Left kidney (tissue), 8 donors: ENCODE data around the gene PLCH2. TPM values are rescaled to one million over a fixed set of nuclear protein-coding genes. Genes with fewer than 3 reads are reported as not detected.
"Not testable (repeated sequence)": the region's sequence is repeated elsewhere in the genome, so short reads cannot be mapped to it uniquely, and the experiment has no call there.

Experiments used
- DNase-seq: peaks from one replicate; pipeline ENCODE4 v3.0.0-alpha.2; 2013
- long read RNA-seq, 8 donors: transcript quantifications; one replicate each; lab custom pipeline, GENCODE V29; 2026
- polyA plus RNA-seq: library from polyadenylated mRNA; unstranded; fragments of 120-200 nt; gene quantifications from one replicate; pipeline ENCODE4 v1.2.1, GENCODE V29; 2013; ENCODE audit not compliant: insufficient read length

The PLCH2 gene
- polyA plus RNA-seq = 0.80 TPM
- long read RNA-seq, donor 1 = 0 reads
- long read RNA-seq, donor 2 = 0 reads
- long read RNA-seq, donor 3 = 0 reads
- long read RNA-seq, donor 4 = 0 reads
- long read RNA-seq, donor 5, partial matches to known transcripts = 17 of 17 reads
- long read RNA-seq, donor 5, other reads (novel, unspliced or antisense) = 0 of 17 reads
- long read RNA-seq, donor 6 = 0 reads
- long read RNA-seq, donor 7 = 0 reads
- long read RNA-seq, donor 8 = 0 reads

- DNase-seq = no peak
Observed at GRCh38 chr1:2476061-2476999, at the start of gene PLCH2. PLCH2 (plus strand) TSS chr1:2476289; CDS start chr1:2476589, 300 bp downstream.

GRCh38 chr1:2426540-2426939, 49.5 kb upstream of the PLCH2 start:
- DNase-seq = no peak

- DNase-seq = no peak
Observed at GRCh38 chr1:2427051-2427450, 49.0 kb upstream of the PLCH2 start.

- DNase-seq = no peak
Observed at GRCh38 chr1:2427976-2428375, 48.1 kb upstream of the PLCH2 start.

GRCh38 chr1:2428490-2428889, 47.6 kb upstream of the PLCH2 start:
- DNase-seq = no peak

DNA sequence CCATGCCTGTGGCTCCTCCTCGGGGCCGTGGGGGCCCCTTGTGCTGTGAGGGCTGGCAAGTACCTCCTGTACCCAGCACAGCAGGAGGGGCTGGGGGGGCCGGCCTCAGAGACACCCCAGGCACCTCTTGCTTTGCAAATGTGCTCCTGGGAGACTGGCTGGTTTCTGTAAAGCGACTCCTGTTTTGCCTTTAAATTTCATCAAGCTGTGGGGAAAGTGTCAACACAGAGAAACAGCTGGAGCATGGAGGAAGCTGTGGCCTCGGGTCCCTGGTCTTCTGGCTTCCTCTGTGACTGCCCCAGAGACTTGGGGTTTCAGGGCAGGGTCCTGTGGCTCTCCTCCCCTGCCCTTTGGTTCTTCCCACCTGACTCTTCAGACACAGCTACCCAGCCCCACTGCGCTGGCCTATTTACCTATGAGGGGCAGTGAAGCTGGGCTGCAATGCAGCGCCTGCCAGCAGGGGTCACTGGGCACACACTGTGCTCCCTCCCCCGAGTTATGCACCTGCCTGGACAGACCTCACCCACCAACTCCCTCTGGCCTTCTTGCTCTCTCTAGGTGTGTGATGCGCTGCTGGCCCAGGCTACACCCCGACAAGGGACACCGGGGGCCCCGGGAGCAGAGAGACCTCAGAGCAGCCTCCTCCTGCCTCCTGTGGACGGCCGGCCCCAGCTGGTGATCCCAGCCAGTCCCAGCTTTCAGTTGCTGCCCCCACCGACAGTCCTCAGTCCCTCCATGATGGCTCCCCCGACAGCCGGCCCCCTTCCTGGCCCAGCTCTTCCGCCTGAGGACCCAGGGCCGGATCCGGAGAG, 46.1 kb upstream of the PLCH2 start:
- DNase-seq = no peak

- DNase-seq = no peak
Observed at GRCh38 chr1:2430592-2430973, 45.5 kb upstream of the PLCH2 start.

DNA sequence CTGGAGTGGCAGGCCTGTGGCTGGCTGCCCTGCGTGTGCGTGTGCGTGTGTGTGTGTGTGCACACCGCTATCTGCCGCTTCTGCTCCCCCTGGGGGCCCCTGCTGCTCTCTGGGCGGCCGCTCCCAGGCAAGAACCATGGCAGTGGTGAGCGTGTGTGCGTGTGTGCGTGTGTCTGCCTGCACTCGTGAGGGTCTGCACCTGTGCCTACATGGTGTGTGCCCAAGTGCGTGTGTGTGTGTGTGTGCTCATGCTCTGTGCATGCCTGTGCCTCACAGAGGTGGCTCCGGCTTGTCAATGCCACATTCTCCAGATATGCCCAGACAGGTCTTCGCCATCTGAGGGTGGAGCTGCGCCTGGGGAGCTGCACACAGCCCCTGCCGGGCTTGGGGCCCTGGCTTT, 45.0 kb upstream of the PLCH2 start:
- DNase-seq = no peak

DNA sequence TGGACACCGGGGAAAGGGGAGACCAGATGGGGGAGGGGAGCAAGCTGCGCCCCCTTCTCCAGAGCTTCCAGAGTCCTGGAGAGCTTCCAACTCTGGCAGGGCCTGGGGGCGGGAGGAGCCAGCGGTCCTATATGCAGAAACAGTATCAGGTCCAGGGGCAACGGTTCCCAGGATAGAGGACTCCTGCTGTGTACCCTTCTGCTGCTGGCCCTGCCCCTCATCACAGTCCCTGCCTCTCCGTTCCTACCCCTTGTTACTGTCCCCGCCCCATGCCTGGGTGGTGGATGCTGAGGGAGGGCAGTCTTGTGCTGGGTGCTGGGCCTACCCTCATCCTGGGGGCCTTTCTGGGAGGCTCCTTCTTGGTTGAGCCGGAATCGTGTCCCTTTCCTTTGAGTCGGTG, 44.6 kb upstream of the PLCH2 start:
- DNase-seq = no peak

DNA sequence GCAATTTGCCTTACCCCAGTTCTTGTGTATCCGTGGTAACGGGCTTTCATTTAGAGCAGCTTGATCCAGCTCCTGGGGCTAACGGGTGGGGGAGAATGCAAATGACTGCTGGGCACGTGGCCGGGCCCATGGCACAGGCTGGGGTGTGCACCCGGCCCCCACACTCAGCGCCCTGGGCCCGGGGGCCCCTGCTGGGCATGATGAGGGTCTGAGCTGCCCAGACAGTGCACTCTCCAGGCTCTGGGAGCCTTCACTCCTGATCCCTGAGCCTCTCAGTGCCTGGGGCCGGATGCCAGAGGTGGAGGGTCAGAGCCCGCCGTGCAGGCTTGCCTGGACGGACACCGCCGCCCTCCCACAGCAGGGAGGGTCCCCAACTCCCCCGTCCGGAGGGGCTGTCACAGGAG, 43.6 kb upstream of the PLCH2 start:
- no peak for DNase-seq

DNA sequence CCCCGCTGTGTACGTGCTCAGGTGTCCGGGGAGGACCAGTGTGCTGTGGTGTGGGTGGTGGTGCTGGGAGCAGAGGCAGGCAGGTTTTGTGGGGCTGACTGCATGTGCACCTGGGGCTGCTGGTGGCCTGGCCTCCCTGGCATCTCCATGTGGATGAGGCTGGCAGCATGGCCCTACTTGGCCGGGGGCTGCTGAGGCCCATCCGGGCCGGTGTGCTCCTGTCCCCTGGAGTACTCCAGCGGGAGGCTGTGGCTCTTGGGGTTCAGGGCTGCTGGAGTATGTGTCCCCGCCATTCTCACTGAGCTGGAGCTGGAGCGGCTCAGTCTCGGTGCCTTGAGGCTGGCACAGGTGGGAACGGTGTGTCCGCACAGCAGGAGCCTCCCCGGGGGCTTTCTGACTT, 42.9 kb upstream of the PLCH2 start:
- no peak for DNase-seq

GRCh38 chr1:2433936-2434655, 42.0 kb upstream of the PLCH2 start:
- DNase-seq = no peak

DNA sequence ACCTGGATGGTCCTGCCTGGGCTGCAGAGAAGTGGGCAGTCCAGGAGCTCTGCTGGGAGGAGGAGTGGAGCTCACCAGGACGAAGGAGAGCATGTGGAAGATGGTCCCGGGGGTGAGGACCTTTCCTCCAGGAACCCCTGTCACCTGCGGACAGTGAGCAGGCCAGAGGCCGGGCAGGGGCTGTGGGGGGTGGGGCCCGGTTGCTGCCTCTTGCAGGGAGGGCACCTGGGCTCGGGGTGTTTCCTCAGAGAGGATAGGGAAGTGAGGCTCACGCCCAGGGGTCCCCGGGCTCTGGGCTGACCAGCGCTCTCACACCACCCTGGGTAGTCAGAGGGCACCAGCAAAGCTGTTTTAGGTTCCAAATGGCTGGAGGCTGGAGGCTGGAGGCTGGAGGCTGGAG, 41.0 kb upstream of the PLCH2 start:
- DNase-seq = no peak

- no peak for DNase-seq
Observed at GRCh38 chr1:2435746-2436355, 40.2 kb upstream of the PLCH2 start.

DNA sequence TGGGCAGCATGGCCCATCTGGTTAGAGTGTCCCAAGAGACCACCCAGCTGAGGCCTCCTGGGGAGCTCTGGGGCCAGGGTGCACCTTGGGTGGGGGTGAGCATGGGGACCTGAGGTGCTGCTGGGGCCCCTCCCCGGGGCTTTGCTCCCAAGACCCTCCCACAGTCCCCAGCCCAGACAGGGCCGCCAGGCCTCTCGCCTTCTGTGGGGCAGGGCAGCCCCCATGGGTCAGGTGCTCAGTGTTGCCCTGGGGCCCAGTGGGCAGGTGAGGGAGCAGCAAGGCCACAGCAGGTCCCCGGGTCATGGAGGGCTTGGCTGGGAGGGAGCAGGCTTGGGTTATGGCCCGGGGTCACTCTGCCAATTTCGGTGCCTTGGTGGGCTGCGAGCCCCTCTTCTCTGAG, 39.2 kb upstream of the PLCH2 start:
- no peak for DNase-seq

GRCh38 chr1:2437617-2438016, 38.5 kb upstream of the PLCH2 start:
- DNase-seq = no peak

DNA sequence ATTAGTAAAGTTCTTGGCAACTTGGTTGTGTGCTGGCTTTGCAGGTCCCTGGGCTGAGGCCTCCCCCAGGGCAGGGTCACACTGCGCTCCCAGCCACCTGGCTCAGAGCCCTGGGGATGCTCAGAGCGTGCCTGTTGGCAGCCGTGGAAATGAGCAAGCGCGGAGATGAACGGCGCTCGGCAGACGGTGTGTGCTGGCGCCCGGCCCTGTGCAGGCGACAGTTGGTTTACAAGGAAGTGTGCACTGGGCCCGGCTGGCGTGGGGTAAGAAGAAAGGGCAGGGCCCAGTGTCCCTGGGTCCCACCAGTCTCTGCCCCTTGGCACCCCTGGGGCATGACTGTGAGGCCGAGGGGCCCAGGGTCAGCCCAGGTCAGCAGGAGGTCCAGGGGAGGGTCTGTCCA, 38.1 kb upstream of the PLCH2 start:
- no peak for DNase-seq

DNA sequence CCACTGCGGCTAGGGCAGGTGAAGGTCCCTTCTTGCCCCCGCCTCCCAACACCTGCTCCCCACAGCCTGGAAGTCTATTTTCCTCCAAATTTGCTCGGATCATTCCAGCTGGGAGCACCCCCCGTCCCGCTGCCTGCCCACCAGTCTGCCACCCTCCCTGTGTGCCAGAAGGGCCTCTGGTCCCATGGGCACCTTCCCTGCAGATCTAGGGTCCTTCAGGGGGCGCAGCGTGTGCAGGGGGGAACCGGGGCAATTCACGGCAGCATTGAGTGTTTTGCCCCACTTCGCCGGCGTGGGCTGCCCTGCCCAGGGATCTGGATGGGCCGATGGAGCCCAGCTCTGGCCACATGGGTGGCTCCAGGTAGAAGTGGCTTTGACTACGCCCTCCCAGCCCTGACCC, 37.4 kb upstream of the PLCH2 start:
- DNase-seq = no peak

DNA sequence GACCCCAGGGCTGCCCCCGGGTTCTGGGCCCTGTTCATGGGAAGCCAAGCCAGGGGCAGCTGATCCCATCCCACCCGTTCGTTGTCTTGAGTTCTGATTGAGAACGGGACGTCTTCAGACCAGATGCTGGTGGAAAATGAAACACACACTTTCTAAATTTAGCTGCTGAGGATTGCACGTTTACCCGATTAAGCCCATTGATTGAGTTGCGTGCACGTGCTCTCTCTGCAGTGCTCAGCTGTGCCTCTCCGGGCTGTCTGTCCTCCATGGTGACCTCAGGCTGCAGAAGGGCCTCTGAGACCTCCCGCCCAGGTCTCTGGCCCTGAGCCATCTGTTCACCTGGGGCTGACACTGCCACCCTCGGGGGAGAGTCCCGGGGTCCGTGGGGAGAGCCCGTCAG, 36.7 kb upstream of the PLCH2 start:
- DNase-seq = no peak

GRCh38 chr1:2440346-2440745, 35.7 kb upstream of the PLCH2 start:
- not testable (repeated sequence) for DNase-seq

DNA sequence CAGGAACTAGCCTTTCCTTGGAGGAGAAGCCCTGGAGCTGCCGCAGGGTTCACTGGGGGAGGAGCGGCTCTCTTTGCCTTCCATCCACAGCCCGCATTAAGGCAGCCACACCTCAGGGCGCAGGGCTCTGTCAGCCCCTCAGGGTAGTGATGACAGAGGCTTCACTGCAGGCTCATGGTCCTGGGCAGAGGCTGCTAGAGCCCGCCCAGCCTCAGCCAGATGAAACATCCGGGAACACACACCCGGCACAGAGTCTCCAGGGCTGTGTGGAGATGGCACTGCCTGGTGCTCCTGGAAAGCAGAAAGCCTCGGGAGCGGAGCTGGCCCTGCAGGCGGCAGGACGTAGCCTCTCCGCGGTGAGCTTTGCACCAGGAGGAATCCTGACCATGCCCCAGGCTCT, 34.3 kb upstream of the PLCH2 start:
- DNase-seq = no peak

GRCh38 chr1:2442661-2443060, 33.4 kb upstream of the PLCH2 start:
- no peak for DNase-seq
